Stimulated activated CD8-positive, alpha-beta memory T cell treated with anti-CD3 and anti-CD28 coated beads, Interleukin-15, amount 100 ng/mL, for 48 hours (primary cell): ENCODE results near the gene MGMT.

ENCODE experiments used
- DNase-seq, 2 donors: peaks; one replicate each; pipeline ENCODE4 v3.0.0-alpha.2; 2020; ENCODE audit warnings: low read depth in 2 of 2

MGMT gene

GRCh38 chr10:129455625-129456024 is 11.4 kb upstream of the MGMT start:
- DNase-seq = no peak

GRCh38 chr10:129459762-129460539 is 7.1 kb upstream of the MGMT start:
- no peak for DNase-seq

- no peak for DNase-seq
These were observed 4.7 kb upstream of the MGMT start for GRCh38 chr10:129462257-129462795.

- no peak for DNase-seq
These were observed 2.8 kb upstream of the MGMT start for GRCh38 chr10:129464251-129464650.

- DNase-seq = no peak
These were observed 992 bp upstream of the MGMT start for GRCh38 chr10:129465796-129466702.

- DNase-seq = no peak
These were observed 471 bp downstream of the MGMT start for GRCh38 chr10:129467359-129468064.

- no peak for DNase-seq
These were observed 1.1 kb downstream of the MGMT start for GRCh38 chr10:129468187-129468586.

- no peak for DNase-seq
These were observed 3.2 kb downstream of the MGMT start for GRCh38 chr10:129470103-129470851.

GRCh38 chr10:129471447-129472175 is 4.6 kb downstream of the MGMT start:
- no peak for DNase-seq

- no peak for DNase-seq
These were observed 5.9 kb downstream of the MGMT start for GRCh38 chr10:129472696-129473555.

- no peak for DNase-seq
These were observed 7.6 kb downstream of the MGMT start for GRCh38 chr10:129474642-129475041.

GRCh38 chr10:129476431-129476830 is 9.4 kb downstream of the MGMT start:
- DNase-seq = no peak

GRCh38 chr10:129477051-129477450 is 10.0 kb downstream of the MGMT start:
- DNase-seq = no peak

- no peak for DNase-seq
These were observed 14.6 kb downstream of the MGMT start for GRCh38 chr10:129481641-129482040.

- DNase-seq = no peak
These were observed 16.5 kb downstream of the MGMT start for GRCh38 chr10:129483430-129484010.

GRCh38 chr10:129486805-129487204 is 19.8 kb downstream of the MGMT start:
- no peak for DNase-seq

GRCh38 chr10:129491123-129491734 is 24.2 kb downstream of the MGMT start:
- DNase-seq = no peak

GRCh38 chr10:129494176-129494575 is 27.1 kb downstream of the MGMT start:
- no peak for DNase-seq

GRCh38 chr10:129494740-129495139 is 27.7 kb downstream of the MGMT start:
- DNase-seq = no peak
